IMR-90 (cell line): ENCODE results near the gene PDZD11. TPM values are rescaled to one million over a fixed set of nuclear protein-coding genes. Genes with fewer than 3 reads are reported as not detected.

Source experiments
- ATAC-seq: fragments of 200-7000 bp; cut with Tn5 transposase; 2 replicates; pipeline ENCODE4 v1.9.1; 2020; ENCODE audit warnings: low read depth, mild to moderate bottlenecking, moderate library complexity
- BruUV-seq: library from RNA; stranded (reverse); fragments of 400-500 nt; replicated peaks from 2 replicates; lab custom pipeline; 2021; lab: Mats Ljungman, UMichigan
- CTCF ChIA-PET: fragments of 300-600 bp; formaldehyde crosslinking; extraction: SDS; loops from one replicate; lab custom pipeline; 2021; ENCODE audit warnings: antibody characterized with exemption; lab: Yijun Ruan, JAX
- POLR2A ChIA-PET: fragments of 300-600 bp; sonication (Branson Sonifier 250); formaldehyde crosslinking; loops from one replicate; lab custom pipeline; 2022; ENCODE audit warnings: antibody characterized with exemption; ENCODE audit not compliant: unreplicated experiment; lab: Charles Lee
- DNase-seq: peaks from one replicate; pipeline ENCODE4 v3.0.0; 2013
- H2AFZ ChIP-seq: replicated peaks from 2 replicates; pipeline ENCODE3; 2013; ENCODE audit warnings: low read length, mild to moderate bottlenecking; ENCODE audit not compliant: poor library complexity
- H2AK5ac ChIP-seq: 2 replicates; pipeline ENCODE4 v1.6.1; 2013; ENCODE audit warnings: low read depth, low read length, inconsistent platforms
- H2AK9ac ChIP-seq: replicated peaks from 2 replicates; pipeline ENCODE3; 2013; ENCODE audit warnings: mild to moderate bottlenecking, low read depth, low read length, moderate library complexity; ENCODE audit not compliant: poor library complexity
- H2BK120ac ChIP-seq: 2 replicates; pipeline ENCODE4 v1.6.1; 2013; ENCODE audit warnings: low read depth, low read length, inconsistent platforms
- H2BK15ac ChIP-seq: 3 replicates; pipeline ENCODE4 v1.6.1; 2013; ENCODE audit warnings: low read depth, low read length, inconsistent platforms
- H2BK20ac ChIP-seq: 2 replicates; pipeline ENCODE4 v1.6.1; 2013; ENCODE audit warnings: low read depth, mild to moderate bottlenecking, inconsistent platforms, low read length, moderate library complexity
- H2BK5ac ChIP-seq: 2 replicates; pipeline ENCODE4 v1.6.1; 2013; ENCODE audit warnings: mild to moderate bottlenecking, low read depth, low read length, inconsistent platforms; ENCODE audit not compliant: poor library complexity, severe bottlenecking
- H3K14ac ChIP-seq: replicated peaks from 2 replicates; pipeline ENCODE4 v1.6.1; 2013; ENCODE audit warnings: low read depth, low read length, inconsistent platforms
- H3K18ac ChIP-seq: 2 replicates; pipeline ENCODE4 v1.6.1; 2013; ENCODE audit warnings: low read depth, low read length, control low read depth
- H3K23ac ChIP-seq: 2 replicates; pipeline ENCODE4 v1.6.1; 2013; ENCODE audit warnings: low read depth, low read length, inconsistent platforms
- H3K27ac ChIP-seq: 2 replicates; pipeline ENCODE4 v1.5.1; 2013; ENCODE audit warnings: mild to moderate bottlenecking, control low read depth, low read length; ENCODE audit not compliant: insufficient read depth
- H3K27me3 ChIP-seq: 2 replicates; pipeline ENCODE4 v1.6.1; 2013; ENCODE audit warnings: low read length; ENCODE audit not compliant: control insufficient read depth, insufficient read depth
- H3K36me3 ChIP-seq: 2 replicates; pipeline ENCODE4 v1.6.1; 2013; ENCODE audit warnings: low read length, mixed read lengths; ENCODE audit not compliant: control insufficient read depth, insufficient read depth
- H3K4ac ChIP-seq: 2 replicates; pipeline ENCODE4 v1.6.1; 2013; ENCODE audit warnings: low read depth, low read length, inconsistent platforms
- H3K4me1 ChIP-seq: 2 replicates; pipeline ENCODE4 v1.6.1; 2013; ENCODE audit warnings: low read length, mixed read lengths; ENCODE audit not compliant: control insufficient read depth, insufficient read depth
- H3K4me2 ChIP-seq: 2 replicates; pipeline ENCODE4 v1.6.1; 2013; ENCODE audit warnings: low read depth, mild to moderate bottlenecking, control low read depth, low read length, moderate library complexity
- H3K4me3 ChIP-seq: 2 replicates; pipeline ENCODE4 v1.5.1; 2013; ENCODE audit warnings: low read depth, mild to moderate bottlenecking, control low read depth, low read length, moderate library complexity; ENCODE audit not compliant: insufficient read depth
- H3K56ac ChIP-seq: 2 replicates; pipeline ENCODE4 v1.6.1; 2013; ENCODE audit warnings: low read length, inconsistent platforms; ENCODE audit not compliant: insufficient read depth; ENCODE audit errors: extremely low read depth
- H3K79me1 ChIP-seq, 2 experiments: 2 replicates each; pipeline ENCODE4 v1.6.1; 2013; ENCODE audit warnings: low read length in 2 of 2, inconsistent platforms in 1 of 2, low read depth in 1 of 2
- H3K9ac ChIP-seq: 2 replicates; pipeline ENCODE4 v1.6.1; 2013; ENCODE audit warnings: low read depth, low read length, control low read depth
- H3K9me1 ChIP-seq: 2 replicates; pipeline ENCODE4 v1.6.1; 2013; ENCODE audit warnings: low read length, inconsistent platforms; ENCODE audit not compliant: insufficient read depth
- H3K9me3 ChIP-seq: 2 replicates; pipeline ENCODE4 v1.6.1; 2013; ENCODE audit warnings: low read length; ENCODE audit not compliant: control insufficient read depth, insufficient read depth
- H4K20me1 ChIP-seq: 2 replicates; pipeline ENCODE4 v1.6.1; 2013; ENCODE audit warnings: low read length, inconsistent platforms; ENCODE audit not compliant: insufficient read depth
- H4K5ac ChIP-seq: 2 replicates; pipeline ENCODE4 v1.6.1; 2013; ENCODE audit warnings: mild to moderate bottlenecking, low read depth, low read length, control low read depth
- H4K8ac ChIP-seq, 2 experiments: 2 replicates each; pipeline ENCODE4 v1.6.1; 2013; ENCODE audit warnings: low read depth in 2 of 2, low read length in 2 of 2, control low read depth in 1 of 2, inconsistent platforms in 1 of 2
- H4K91ac ChIP-seq: 2 replicates; pipeline ENCODE4 v1.6.1; 2013; ENCODE audit warnings: low read depth, low read length, inconsistent platforms; ENCODE audit not compliant: insufficient read depth
- BHLHE40 ChIP-seq: fragments of 150-350 bp; IDR thresholded peaks from 2 replicates; pipeline ENCODE4 v1.6.1; 2016; ENCODE audit warnings: mild to moderate bottlenecking, low read depth, low read length
- CHD1 ChIP-seq: IDR thresholded peaks from 2 replicates; pipeline ENCODE4 v1.6.1; 2012; ENCODE audit warnings: low read depth, low read length, improper control_type of control experiment
- FOS ChIP-seq: fragments of 150-350 bp; IDR thresholded peaks from 2 replicates; pipeline ENCODE4 v1.6.1; 2016; ENCODE audit warnings: low read depth, low read length
- MAFK ChIP-seq: IDR thresholded peaks from 2 replicates; pipeline ENCODE4 v1.6.1; 2012; ENCODE audit warnings: low read depth, low read length, improper control_type of control experiment
- MAZ ChIP-seq: IDR thresholded peaks from 2 replicates; pipeline ENCODE4 v1.6.1; 2012; ENCODE audit warnings: low read depth, mild to moderate bottlenecking, low read length, improper control_type of control experiment, moderate library complexity, borderline replicate concordance
- MXI1 ChIP-seq: IDR thresholded peaks from 2 replicates; pipeline ENCODE4 v1.6.1; 2012; ENCODE audit warnings: low read depth, mild to moderate bottlenecking, low read length, moderate library complexity, borderline replicate concordance
- NFE2L2 ChIP-seq: fragments of 150-350 bp; IDR thresholded peaks from 2 replicates; pipeline ENCODE4 v1.6.1; 2016; ENCODE audit warnings: low read depth, mild to moderate bottlenecking, low read length
- POLR2A ChIP-seq: IDR thresholded peaks from 2 replicates; pipeline ENCODE4 v1.6.1; 2012; ENCODE audit warnings: mild to moderate bottlenecking, low read depth, low read length
- RAD21 ChIP-seq: IDR thresholded peaks from 2 replicates; pipeline ENCODE4 v1.6.1; 2012; ENCODE audit warnings: low read length, improper control_type of control experiment
- RCOR1 ChIP-seq: IDR thresholded peaks from 2 replicates; pipeline ENCODE4 v1.6.1; 2012; ENCODE audit warnings: mild to moderate bottlenecking, low read length, improper control_type of control experiment; ENCODE audit not compliant: insufficient replicate concordance
- SMC3 ChIP-seq: fragments of 150-350 bp; IDR thresholded peaks from 2 replicates; pipeline ENCODE4 v1.6.1; 2016; ENCODE audit warnings: low read depth, mild to moderate bottlenecking, antibody characterized with exemption, low read length, moderate library complexity
- USF2 ChIP-seq: fragments of 150-350 bp; IDR thresholded peaks from 2 replicates; pipeline ENCODE4 v1.6.1; 2017; ENCODE audit warnings: mild to moderate bottlenecking, antibody characterized with exemption, low read length, low read depth
- WGBS, 2 experiments: methylation state at CpG; one replicate each; pipeline versions ENCODE4 v1.1.5 to v1.1.7; 2013; ENCODE audit warnings: missing lambda C conversion rate in 2 of 2; ENCODE audit not compliant: insufficient read length in 1 of 2; ENCODE audit errors: extremely low coverage in 2 of 2; 5-methylcytosine and 5-hydroxymethylcytosine counted together
- dilution Hi-C: fragments of 300-500 bp; cut with HindIII; formaldehyde crosslinking; loops from one replicate; pipeline ENCODE4 v1.14.3; 2018; ENCODE audit warnings: low sequenced_read_pairs; ENCODE audit not compliant: unreplicated experiment
- in situ Hi-C: fragments of 300-500 bp; cut with MboI; formaldehyde crosslinking; loops from 3 replicates; pipeline ENCODE4 v1.14.3; 2019; ENCODE audit warnings: low sequenced_read_pairs, inconsistent platforms, mixed read lengths
- intact Hi-C: fragments of 100-400 bp; cut with micrococcal nuclease; formaldehyde crosslinking; loops from 2 replicates; pipeline ENCODE4 v1.10.0; 2022
- polyA plus RNA-seq, 3 experiments: library from polyadenylated mRNA; depleted of rRNA; stranded (reverse); fragments of >200 nt; gene quantifications; 2 replicates each; pipeline ENCODE4 v1.2.3, GENCODE V29; 2012; ENCODE audit warnings: low replicate concordance in 1 of 3
- total RNA-seq: library from RNA; depleted of rRNA; stranded (reverse); fragments of >200 nt; gene quantifications from 2 replicates; pipeline ENCODE4 v1.2.3, GENCODE V29; 2012
- TF ChIP-seq, protein P1 (sequence below): conservative IDR thresholded peaks from 2 replicates; pipeline ENCODE4 v1.5.1; 2012; ENCODE audit warnings: mild to moderate bottlenecking, low read depth, low read length, improper control_type of control experiment
- TF ChIP-seq, protein P2 (sequence below): fragments of 150-350 bp; IDR thresholded peaks from 2 replicates; pipeline ENCODE4 v1.6.1; 2016; ENCODE audit warnings: low read depth, mild to moderate bottlenecking, low read length, moderate library complexity, borderline replicate concordance

PDZD11 gene
- total and polyA plus RNA-seq, 2 of the 4 experiments (the other 2 are of a cell fraction), result 84.1 to 100 TPM

DNA sequence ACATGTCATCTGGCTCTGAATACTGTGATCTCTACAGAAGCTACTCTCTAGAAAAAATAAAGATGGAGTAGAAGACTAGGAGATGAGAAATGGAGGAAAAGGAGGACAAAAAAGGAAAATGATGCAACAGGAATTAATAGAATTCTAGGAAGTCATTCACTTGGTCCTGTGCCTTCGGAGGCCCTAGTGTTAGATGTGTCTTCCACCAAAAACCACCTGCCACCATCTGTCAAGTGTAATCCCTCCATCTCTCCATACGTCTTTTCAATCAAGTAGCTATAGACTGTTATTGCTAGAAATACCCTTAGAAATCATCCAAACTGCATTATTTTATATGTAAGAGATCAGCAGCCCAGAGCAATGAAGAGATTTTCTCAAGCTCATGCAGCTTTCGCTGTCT lies 10.6 kb downstream of the PDZD11 start:
- no peak overlapping the region for H3K27ac ChIP-seq
- no peak for ATAC-seq
- intact Hi-C loops, result no loop called here

More for the DNA sequence above, 10.6 kb downstream of the PDZD11 start:
- no peak overlapping the region for H3K9ac ChIP-seq
- H3K4me2 ChIP-seq, result no peak overlapping the region
- H2BK15ac ChIP-seq, result no peak overlapping the region
- DNase-seq, result no peak
- H3K14ac ChIP-seq, result no peak overlapping the region
- H2AFZ ChIP-seq, result no peak overlapping the region
- no peak overlapping the region for H2BK120ac ChIP-seq
- H2BK5ac ChIP-seq, result no peak overlapping the region
- H3K36me3 ChIP-seq, result no peaks in the 10 kb centered on the region; the same call in 1 of the 2 replicates
- no peak overlapping the region for H3K4me3 ChIP-seq
- no peak overlapping the region for H4K91ac ChIP-seq
- H3K56ac ChIP-seq, result no peak overlapping the region
- H3K9me3 ChIP-seq, result no peaks in the 10 kb centered on the region; the same call in 1 of the 2 replicates
- H2AK5ac ChIP-seq, result no peak overlapping the region
- H2AK9ac ChIP-seq, result no peak overlapping the region
- no peaks in the 10 kb centered on the region; the same call in 1 of the 2 replicates for H3K27me3 ChIP-seq
- no peak overlapping the region for H2BK20ac ChIP-seq
- H3K9me1 ChIP-seq, result no peaks in the 10 kb centered on the region
- in situ Hi-C loops (no loop called here), dilution Hi-C loops (no loop called here)
- BruUV-seq, result no TSS peak
- no peak overlapping the region for H4K8ac ChIP-seq
- WGBS, 2 experiments, result no CpG with 5 or more reads among the region's 3 CpGs
- no peaks in the 10 kb centered on the region for H3K4me1 ChIP-seq
- H3K23ac ChIP-seq, result no peak overlapping the region
- no peak overlapping the region for H3K4ac ChIP-seq
- H3K18ac ChIP-seq, result no peak overlapping the region
- H4K20me1 ChIP-seq, result no peaks in the 10 kb centered on the region
- ChIA-PET POLR2A (no interaction called here), CTCF (no interaction called here)
- TF ChIP-seq, protein P1, sequence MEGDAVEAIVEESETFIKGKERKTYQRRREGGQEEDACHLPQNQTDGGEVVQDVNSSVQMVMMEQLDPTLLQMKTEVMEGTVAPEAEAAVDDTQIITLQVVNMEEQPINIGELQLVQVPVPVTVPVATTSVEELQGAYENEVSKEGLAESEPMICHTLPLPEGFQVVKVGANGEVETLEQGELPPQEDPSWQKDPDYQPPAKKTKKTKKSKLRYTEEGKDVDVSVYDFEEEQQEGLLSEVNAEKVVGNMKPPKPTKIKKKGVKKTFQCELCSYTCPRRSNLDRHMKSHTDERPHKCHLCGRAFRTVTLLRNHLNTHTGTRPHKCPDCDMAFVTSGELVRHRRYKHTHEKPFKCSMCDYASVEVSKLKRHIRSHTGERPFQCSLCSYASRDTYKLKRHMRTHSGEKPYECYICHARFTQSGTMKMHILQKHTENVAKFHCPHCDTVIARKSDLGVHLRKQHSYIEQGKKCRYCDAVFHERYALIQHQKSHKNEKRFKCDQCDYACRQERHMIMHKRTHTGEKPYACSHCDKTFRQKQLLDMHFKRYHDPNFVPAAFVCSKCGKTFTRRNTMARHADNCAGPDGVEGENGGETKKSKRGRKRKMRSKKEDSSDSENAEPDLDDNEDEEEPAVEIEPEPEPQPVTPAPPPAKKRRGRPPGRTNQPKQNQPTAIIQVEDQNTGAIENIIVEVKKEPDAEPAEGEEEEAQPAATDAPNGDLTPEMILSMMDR, result no peak
- TF ChIP-seq MXI1 (no peak), SMC3 (no peak), MAFK (no peak), RAD21 (no peak), FOS (no peak), NFE2L2 (no peak), MAZ (no peak), CHD1 (no peak), USF2 (no peak), RCOR1 (no peak), POLR2A (no peak), BHLHE40 (no peak)
- TF ChIP-seq, protein P2, sequence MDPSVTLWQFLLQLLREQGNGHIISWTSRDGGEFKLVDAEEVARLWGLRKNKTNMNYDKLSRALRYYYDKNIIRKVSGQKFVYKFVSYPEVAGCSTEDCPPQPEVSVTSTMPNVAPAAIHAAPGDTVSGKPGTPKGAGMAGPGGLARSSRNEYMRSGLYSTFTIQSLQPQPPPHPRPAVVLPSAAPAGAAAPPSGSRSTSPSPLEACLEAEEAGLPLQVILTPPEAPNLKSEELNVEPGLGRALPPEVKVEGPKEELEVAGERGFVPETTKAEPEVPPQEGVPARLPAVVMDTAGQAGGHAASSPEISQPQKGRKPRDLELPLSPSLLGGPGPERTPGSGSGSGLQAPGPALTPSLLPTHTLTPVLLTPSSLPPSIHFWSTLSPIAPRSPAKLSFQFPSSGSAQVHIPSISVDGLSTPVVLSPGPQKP, result no peak
- H4K5ac ChIP-seq, result no peak overlapping the region
- H3K79me1 ChIP-seq, result no peaks in the 10 kb centered on the region
